NB4 (cell line): ENCODE measurements around the gene TIPRL.

Source experiments
- TF ChIP-seq, protein P1 (sequence below): IDR thresholded peaks from one replicate; pipeline ENCODE4 v1.5.1; 2012; ENCODE audit warnings: low read depth, low read length
- TF ChIP-seq, protein P2 (sequence below): IDR thresholded peaks from 2 replicates; pipeline ENCODE4 v1.6.1; 2011; ENCODE audit warnings: low read depth, low read length

DNA sequence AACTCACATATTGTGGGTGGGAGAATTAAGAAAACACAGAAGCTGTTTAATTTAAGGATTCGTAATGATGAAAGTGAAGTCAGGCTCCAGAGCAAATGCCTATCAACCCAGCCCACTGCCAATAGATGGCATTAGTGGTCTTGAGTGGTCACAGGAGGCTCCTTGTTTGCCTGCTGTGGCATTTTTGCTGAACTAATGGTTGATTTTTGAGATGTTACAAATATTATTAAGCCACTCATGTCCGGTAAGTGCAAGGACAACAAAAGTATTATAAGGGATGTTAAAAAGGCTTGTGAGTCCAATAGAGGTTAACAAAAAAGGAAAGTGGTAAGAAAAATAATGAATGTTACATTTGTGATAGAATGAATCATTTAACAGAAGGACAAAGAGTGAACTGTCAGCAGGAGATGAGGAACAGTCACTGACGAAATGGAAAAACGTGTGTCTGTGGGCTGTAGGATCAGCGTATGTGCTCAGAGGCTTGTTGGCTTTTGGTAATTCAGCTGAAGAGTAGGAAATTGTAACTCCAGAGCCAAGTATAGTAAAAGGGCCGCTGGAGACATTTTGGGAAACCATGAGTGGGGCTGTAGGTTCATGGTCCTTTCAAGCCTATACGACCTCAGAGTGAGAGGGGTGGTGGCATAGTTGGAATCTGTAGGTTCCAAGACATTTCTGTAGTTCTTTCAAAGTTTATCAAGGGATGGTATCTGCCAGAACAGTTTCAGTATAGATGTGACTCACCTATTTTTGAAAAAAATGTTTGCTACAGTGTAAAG is 58.3 kb downstream of the TIPRL start:
- TF ChIP-seq, protein P1, sequence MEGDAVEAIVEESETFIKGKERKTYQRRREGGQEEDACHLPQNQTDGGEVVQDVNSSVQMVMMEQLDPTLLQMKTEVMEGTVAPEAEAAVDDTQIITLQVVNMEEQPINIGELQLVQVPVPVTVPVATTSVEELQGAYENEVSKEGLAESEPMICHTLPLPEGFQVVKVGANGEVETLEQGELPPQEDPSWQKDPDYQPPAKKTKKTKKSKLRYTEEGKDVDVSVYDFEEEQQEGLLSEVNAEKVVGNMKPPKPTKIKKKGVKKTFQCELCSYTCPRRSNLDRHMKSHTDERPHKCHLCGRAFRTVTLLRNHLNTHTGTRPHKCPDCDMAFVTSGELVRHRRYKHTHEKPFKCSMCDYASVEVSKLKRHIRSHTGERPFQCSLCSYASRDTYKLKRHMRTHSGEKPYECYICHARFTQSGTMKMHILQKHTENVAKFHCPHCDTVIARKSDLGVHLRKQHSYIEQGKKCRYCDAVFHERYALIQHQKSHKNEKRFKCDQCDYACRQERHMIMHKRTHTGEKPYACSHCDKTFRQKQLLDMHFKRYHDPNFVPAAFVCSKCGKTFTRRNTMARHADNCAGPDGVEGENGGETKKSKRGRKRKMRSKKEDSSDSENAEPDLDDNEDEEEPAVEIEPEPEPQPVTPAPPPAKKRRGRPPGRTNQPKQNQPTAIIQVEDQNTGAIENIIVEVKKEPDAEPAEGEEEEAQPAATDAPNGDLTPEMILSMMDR: no peak
- TF ChIP-seq, protein P2, sequence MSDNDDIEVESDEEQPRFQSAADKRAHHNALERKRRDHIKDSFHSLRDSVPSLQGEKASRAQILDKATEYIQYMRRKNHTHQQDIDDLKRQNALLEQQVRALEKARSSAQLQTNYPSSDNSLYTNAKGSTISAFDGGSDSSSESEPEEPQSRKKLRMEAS: no peak
